ENCODE results near the gene ACP1.
"Not testable (repeated sequence)": the region's sequence is repeated elsewhere in the genome, so short reads cannot be mapped to it uniquely, and the experiment has no call there.

Gene ACP1

GRCh38 chr2:313991-314390 lies 49.2 kb downstream of the ACP1 start:
- DNase-seq (ENCODE audit: low spot score): no peak

GRCh38 chr2:314561-315336 lies 50.0 kb downstream of the ACP1 start:
- DNase-seq (ENCODE audit: low spot score): no peak

- not testable (repeated sequence) for DNase-seq (ENCODE audit: low spot score)
These were observed 51.2 kb downstream of the ACP1 start for GRCh38 chr2:315925-316324.

- no peak for DNase-seq (ENCODE audit: low spot score)
These were observed 51.6 kb downstream of the ACP1 start for GRCh38 chr2:316381-316780.

- no peak for DNase-seq (ENCODE audit: low spot score)
These were observed 53.0 kb downstream of the ACP1 start for GRCh38 chr2:317501-318424.

GRCh38 chr2:319059-319600 lies 54.4 kb downstream of the ACP1 start:
- DNase-seq (ENCODE audit: low spot score): no peak

- no peak for DNase-seq (ENCODE audit: low spot score)
These were observed 55.8 kb downstream of the ACP1 start for GRCh38 chr2:320561-320960.

- DNase-seq (ENCODE audit: low spot score): no peak
These were observed 57.6 kb downstream of the ACP1 start for GRCh38 chr2:322326-322725.

- DNase-seq (ENCODE audit: low spot score): no peak
These were observed 58.3 kb downstream of the ACP1 start for GRCh38 chr2:323035-323434.

Data from NAMALWA (cell line).